GM19043 (cell line): ENCODE measurements around the gene TRAM2.

Experiments
- ATAC-seq: cut with Tn5 transposase; IDR thresholded peaks from one replicate; pipeline ENCODE4 v1.9.1; 2021; ENCODE audit warnings: low read depth; ENCODE audit not compliant: unreplicated experiment

Gene TRAM2

GRCh38 chr6:52595000-52595795 is 18.3 kb upstream of the TRAM2 start:
- ATAC-seq, result peak; percentile 62

DNA sequence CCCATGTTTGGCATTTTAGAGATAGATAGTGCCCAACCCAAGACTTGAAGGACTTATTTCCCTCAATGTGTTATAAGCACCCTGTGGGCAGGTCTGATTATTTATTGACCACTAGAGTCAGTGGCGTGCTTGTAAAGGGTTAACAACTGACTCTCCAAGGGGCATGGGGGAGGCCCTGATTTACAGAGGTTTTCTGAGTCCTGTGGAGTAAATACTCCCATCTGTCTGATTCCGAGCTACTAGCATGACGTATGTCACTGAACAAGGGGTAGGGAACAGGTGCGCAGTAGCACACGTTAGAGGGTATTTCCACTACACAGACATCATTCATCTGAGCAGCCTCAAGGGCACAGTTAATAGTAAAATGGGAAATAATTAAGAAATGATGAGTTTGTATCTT is 17.4 kb upstream of the TRAM2 start:
- no peak for ATAC-seq

- no peak for ATAC-seq
Observed at GRCh38 chr6:52591832-52592231, 15.0 kb upstream of the TRAM2 start.

DNA sequence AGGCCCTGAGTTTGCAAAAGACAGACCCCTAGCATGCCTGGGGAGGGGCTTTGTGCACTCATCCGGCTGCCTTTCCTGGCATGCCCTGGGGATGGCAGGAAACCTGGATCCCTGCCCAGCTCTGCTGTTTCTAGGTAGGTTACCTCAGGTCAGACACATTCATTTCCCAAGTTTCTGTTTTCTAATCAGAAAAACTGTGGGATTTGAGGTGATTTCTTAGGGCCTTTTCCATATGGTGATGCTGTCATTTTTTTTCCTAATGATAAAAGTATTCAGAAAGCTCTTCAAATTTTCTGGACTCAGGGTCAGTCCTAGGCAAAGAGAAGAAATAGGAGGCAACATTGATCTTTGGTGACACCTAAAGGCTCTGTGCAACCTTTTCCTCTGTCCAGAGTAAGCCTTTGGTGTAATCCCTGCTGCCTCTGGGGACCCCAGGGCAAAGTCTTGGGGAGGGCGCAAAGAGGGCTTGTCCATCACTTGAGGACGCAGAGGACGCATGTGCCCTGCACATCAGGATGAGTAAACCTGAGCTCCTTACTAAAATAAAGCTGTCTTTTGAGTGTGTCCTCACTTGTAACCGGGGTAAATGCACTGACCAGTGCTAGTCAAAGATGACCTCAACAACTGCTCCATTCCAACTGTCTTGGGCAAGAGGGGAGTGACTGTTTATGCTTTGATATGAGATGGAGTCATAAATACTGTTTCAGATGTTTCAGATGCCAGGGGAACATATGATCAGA is 13.5 kb upstream of the TRAM2 start:
- ATAC-seq, result no peak

- ATAC-seq, result no peak
Observed at GRCh38 chr6:52588710-52589091, 11.8 kb upstream of the TRAM2 start.

DNA sequence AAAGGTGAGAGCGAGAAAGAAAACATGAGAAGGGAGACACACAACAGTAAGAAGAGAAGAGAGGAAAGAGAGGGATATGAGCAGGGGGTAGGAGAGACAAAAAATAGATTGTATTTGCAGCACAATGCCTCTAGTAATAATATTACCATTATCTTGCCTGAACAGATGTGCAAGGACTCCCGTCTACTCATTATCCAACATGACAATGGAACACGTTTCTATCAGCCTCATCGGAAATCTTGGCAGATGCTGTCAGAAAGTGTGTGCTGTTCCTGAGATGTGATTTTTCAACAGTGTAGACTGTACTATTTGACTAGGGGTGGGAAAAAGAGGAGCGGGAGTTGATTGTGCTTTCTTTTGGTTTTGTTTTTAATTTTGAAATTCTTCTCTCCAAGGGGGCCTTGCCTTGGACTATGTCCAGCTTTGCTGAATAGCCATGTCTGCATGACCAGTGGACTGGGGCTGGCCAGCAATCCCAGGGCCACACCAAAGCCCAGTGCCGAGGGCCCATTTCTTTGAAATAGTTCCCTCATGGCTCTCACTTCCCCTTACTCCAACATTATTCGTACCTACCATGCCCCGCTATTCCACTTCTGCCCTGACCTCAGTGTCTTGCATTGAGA is 11.3 kb upstream of the TRAM2 start:
- no peak for ATAC-seq

GRCh38 chr6:52587001-52587400 is 10.1 kb upstream of the TRAM2 start:
- ATAC-seq, result no peak

DNA sequence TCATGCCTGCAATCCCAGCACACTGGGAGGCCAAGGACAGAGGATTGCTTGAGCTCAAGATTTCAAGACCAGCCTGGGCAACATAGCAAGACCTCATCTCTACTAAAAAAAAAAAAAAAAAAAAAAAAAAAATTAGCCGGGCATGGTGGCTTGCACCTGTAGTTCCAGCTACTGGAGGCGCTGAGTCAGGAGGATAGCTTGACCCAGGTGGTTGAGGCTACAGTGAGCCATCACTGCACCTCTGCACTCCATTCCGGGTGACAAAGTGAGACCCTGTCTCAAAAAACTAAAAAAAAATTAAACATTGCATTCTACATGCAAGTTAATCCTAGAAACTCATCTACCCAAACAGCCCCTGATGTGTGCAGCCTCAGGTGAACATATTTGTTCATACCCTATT is 7.3 kb upstream of the TRAM2 start:
- no peak for ATAC-seq

DNA sequence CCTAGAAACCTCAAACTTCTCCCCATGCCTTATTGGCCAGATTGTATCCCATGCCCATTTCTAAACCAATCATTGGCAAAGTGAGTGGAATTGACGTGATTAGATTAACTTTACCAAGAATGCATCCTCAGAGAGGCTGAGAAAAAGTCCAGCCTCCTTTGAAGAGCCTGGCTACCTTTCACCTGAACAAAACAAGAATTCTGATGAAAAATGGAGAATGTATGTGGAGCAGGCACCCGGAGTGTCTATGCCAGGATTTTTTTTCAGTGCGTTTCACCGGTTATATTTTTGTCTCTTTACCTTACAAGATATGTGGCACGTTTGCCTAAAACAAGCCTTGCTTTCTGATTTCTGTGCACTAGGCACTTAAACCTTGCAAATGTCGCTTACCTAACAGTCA is 6.1 kb upstream of the TRAM2 start:
- ATAC-seq, result no peak

DNA sequence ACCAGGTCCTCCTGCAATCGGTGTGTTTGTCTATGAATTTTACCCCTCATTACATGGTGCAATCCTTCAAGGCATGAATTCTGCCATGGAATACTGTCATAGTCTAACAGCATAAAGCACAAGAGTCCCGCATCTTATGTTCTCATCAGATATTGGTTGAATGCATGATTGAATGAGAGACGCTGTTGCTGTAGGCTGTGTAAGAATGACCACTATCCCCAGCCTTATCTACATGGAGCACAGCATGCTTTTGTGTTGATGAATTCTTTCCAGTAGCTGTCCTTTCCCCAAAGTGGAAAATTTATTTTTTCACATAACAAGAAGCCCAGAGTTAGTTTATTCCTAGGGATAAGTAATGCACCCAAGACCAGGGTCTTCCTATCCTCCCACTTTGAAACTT is 5.6 kb upstream of the TRAM2 start:
- no peak for ATAC-seq

- no peak for ATAC-seq
Observed at GRCh38 chr6:52580905-52581304, 4.0 kb upstream of the TRAM2 start.

- no peak for ATAC-seq
Observed at GRCh38 chr6:52579006-52579660, 2.3 kb upstream of the TRAM2 start.

DNA sequence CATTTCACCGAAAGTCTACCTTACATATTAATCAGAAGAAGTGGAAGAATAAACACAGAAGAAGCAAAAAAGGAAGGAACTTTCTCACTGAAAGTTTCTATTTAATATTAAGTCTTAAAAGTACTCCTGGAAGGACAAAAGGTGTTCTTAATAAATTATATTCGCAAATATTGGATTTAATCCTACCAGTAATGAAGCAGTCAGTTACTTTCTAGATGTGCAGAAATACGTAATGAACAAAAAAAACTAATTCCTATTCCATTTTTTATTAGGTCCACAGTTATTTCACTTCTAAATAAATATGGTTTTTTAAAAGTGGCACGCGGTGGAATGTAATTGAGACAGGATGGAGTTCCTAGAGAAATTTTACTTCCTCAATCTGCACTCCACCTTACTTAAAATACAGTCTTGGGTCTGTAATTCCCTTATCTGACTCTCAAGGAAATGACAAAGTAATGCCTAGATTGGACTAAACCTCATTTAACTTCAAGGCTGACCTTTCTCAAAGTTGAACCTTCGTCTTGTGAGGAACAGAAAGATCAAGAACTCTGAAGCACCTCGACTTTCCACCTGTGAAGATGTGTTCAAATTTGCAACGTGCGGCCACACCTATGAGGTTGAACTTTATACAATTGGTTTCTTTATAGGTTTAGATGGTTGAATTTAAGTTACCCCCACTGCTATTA is 1.1 kb upstream of the TRAM2 start:
- no peak for ATAC-seq

DNA sequence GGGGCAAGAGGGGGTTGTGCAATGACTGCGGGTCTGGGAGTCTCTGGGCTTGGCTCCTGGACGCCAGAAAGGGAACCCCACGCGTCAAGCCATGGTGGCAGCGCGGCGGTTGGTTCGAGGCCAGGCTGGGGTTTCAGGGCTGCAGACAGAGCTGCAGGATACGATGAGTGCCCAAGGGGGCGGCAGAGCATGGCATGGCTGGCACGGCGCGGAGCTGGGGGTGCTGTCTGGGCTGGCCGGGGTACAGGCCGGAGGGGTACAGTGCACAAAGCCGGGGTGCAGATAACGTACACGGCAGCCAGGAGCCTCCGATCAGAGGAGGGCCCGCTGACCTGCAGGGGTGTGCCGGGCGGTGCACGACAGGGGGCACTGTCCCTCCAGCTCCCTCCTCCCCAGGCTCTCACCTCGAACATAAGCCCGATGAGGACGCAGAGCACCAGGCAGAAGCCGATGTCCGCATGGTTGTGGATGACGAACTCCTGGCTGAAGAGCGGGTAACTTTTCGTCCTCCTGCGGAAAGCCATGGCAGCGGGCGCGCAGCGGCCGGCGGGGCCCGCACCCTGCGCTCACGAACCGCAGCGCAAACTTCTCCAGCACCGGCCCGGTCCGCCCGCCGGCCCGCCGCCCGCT is 353 bp downstream of the TRAM2 start:
- peak; percentile 53 for ATAC-seq

DNA sequence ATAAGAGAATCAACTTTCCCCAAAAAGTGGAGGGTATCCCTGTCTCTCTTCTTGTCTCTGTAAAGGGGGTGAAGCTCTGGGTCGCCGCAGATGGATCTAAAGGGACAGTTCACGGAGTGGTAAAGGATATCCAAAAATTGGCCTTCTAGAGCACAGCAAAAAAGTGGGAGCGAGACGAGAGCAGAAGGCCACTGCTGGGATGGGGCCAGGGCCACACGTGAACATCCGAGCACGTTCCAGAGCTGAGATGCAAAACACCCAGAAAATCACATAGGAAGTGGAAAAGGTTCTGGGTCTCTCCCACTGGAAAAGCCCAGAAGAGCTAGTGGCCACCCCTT is 837 bp downstream of the TRAM2 start:
- ATAC-seq, result no peak

DNA sequence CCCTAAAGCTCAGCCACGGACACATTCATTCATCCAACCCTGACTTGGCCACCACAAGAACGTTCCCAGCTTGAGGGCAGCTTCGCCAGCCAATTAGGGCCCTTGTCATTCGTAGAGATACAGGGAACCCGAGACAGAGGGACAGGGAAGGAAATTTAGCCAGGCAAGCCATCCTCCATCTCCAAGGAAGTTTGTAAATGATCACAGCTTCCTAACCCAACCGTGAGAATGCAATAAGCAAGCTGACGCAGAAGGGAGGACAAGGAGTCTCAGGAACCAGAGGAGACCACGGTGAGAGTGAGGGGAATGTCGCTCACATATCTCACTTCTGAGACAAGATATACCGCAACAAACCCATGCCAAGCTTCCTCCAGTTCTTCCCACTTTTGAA is 1.4 kb downstream of the TRAM2 start:
- ATAC-seq, result no peak

- peak; percentile 50 for ATAC-seq
Observed at GRCh38 chr6:52574709-52575501, 2.0 kb downstream of the TRAM2 start.

GRCh38 chr6:52573295-52573694 is 3.6 kb downstream of the TRAM2 start:
- ATAC-seq, result no peak

GRCh38 chr6:52572536-52572935 is 4.3 kb downstream of the TRAM2 start:
- no peak for ATAC-seq
